ENCODE data around the gene SRPX. TPM values are rescaled to one million over a fixed set of nuclear protein-coding genes. Genes with fewer than 3 reads are reported as not detected.

SRPX gene
- total and polyA plus RNA-seq, 9 donors: 2.1 to 108 (median 18.1) TPM

GRCh38 chrX:38124000-38124399 is 96.7 kb downstream of the SRPX start:
- no peak for DNase-seq
- H3K9me3 ChIP-seq: no peaks in the 10 kb centered on the region
- H3K27me3 ChIP-seq: no peaks in the 10 kb centered on the region
- WGBS, 3 donors: 24 to 43% (median 31%) methylated on average over 1 of the region's 1 CpG
- intact Hi-C loops (cut with DNase I): loop anchor here in 1 of 4 donors (10.0 kb wide), 1 partner anchor 531 kb away; no protein-coding TSS in a partner anchor
- H3K4me1 ChIP-seq (ENCODE audit: insufficient read depth): no peaks in the 10 kb centered on the region
- no peak for TF ChIP-seq POLR2A (IDR thresholded peaks at IDR 0.05)
- H3K27ac ChIP-seq: no peak overlapping the region
- no peaks in the 10 kb centered on the region for H3K36me3 ChIP-seq
- no peak overlapping the region for H3K4me3 ChIP-seq

DNA sequence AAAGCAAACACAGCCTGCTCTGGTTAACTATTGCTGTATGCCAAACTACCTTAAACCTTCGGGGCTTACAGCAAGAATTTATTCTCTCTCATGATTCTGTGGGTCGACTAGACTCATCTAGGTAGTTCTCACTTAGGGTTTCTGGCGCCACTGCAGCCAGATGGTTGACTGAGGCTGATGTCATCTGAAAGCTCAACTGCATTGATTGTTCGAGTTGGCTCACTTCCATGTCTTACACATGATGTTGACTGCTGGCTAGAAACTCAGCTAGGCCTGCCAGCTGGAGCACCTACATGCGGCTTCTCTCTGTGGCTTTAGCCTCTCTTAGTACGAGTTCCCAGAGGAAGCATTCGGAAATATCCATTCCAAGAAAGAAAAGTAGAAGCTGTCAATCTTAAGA is 103.2 kb downstream of the SRPX start:
- TF ChIP-seq EP300 (IDR thresholded peaks at IDR 0.05): no peak
- Histone ChIP-seq H3K36me3 (no peaks in the 10 kb centered on the region), H3K4me3 (no peak overlapping the region), H3K9me3 (no peaks in the 10 kb centered on the region), H3K27me3 (no peaks in the 10 kb centered on the region), H3K27ac (no peak overlapping the region), H3K4me1 (ENCODE audit: insufficient read depth) (no peaks in the 10 kb centered on the region)
- 69 to 80% (median 77%) methylated on average over 7 of the region's 7 CpGs for WGBS, 3 donors
- DNase-seq: no peak
- intact Hi-C loops (cut with DNase I): no loop called here

- no peaks in the 10 kb centered on the region for H3K4me1 ChIP-seq (ENCODE audit: insufficient read depth)
- H3K36me3 ChIP-seq: no peaks in the 10 kb centered on the region
- 54 to 76% (median 68%) methylated on average over 1 of the region's 1 CpG for WGBS, 3 donors
- H3K4me3 ChIP-seq: no peak overlapping the region
- H3K9me3 ChIP-seq: no peaks in the 10 kb centered on the region
- no peaks in the 10 kb centered on the region for H3K27me3 ChIP-seq
- TF ChIP-seq POLR2A (IDR thresholded peaks at IDR 0.05) (no peak), EP300 (IDR thresholded peaks at IDR 0.05) (no peak), CTCF (IDR thresholded peaks at IDR 0.05) (no peak)
- intact Hi-C loops (cut with DNase I): no loop called here
- DNase-seq: no peak
- no peak overlapping the region for H3K27ac ChIP-seq
Observed at GRCh38 chrX:38116706-38117105, 104.0 kb downstream of the SRPX start.

- DNase-seq: no peak
- Histone ChIP-seq H3K27ac (no peak overlapping the region), H3K27me3 (no peaks in the 10 kb centered on the region), H3K4me1 (ENCODE audit: insufficient read depth) (no peaks in the 10 kb centered on the region), H3K36me3 (no peaks in the 10 kb centered on the region), H3K4me3 (no peak overlapping the region), H3K9me3 (no peaks in the 10 kb centered on the region)
- TF ChIP-seq POLR2A (IDR thresholded peaks at IDR 0.05) (no peak), EP300 (IDR thresholded peaks at IDR 0.05) (no peak)
- WGBS, 3 donors: 67 to 74% (median 69%) methylated on average over 4 of the region's 4 CpGs
- intact Hi-C loops (cut with DNase I): no loop called here
Observed at GRCh38 chrX:38112566-38112965, 108.1 kb downstream of the SRPX start.

DNA sequence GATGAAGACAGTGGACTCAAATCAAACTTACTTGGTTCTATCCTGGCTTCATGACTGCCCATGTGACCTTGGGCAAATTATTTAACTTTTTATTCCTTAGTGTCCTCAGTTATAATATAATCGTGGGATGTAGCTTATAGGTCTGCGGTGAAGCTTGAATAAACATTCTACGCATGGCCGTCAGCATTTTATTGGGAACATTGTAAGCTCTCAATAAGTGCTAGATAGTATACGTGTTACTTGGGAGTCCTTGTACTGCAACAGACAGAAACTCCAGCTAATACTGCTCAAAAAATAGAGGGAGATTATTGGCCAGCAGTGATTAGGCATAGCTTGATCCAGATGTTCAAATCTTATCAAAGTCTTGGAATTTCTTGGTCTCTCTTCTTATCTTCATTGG is 109.5 kb downstream of the SRPX start:
- DNase-seq: no peak

More for the DNA sequence above, 109.5 kb downstream of the SRPX start:
- intact Hi-C loops (cut with DNase I): no loop called here
- Histone ChIP-seq H3K36me3 (no peaks in the 10 kb centered on the region), H3K4me1 (ENCODE audit: insufficient read depth) (no peaks in the 10 kb centered on the region), H3K4me3 (no peak overlapping the region), H3K9me3 (no peaks in the 10 kb centered on the region), H3K27ac (no peak overlapping the region), H3K27me3 (no peaks in the 10 kb centered on the region)
- TF ChIP-seq CTCF (IDR thresholded peaks at IDR 0.05) (no peak), EP300 (IDR thresholded peaks at IDR 0.05) (no peak), POLR2A (IDR thresholded peaks at IDR 0.05) (no peak)
- WGBS, 3 donors: 80 to 86% (median 85%) methylated on average over 5 of the region's 5 CpGs

All from ovary (tissue), 9 donors.